ENCODE data around the gene ZSCAN31.
"Not testable (repeated sequence)": the region's sequence is repeated elsewhere in the genome, so short reads cannot be mapped to it uniquely, and the experiment has no call there.

The ZSCAN31 gene
- total RNA-seq: 3.8 to 4.0 reads per million in 2 donors

- DNase-seq: peak; percentile 57
Observed at GRCh38 chr6:28335564-28336283, at the start of gene ZSCAN31. Gene ZSCAN31, minus strand, starts transcription at chr6:28336148. Its CDS starts 6,465 bp downstream, at chr6:28329683.

GRCh38 chr6:28384143-28384533 is 48.2 kb upstream of the ZSCAN31 start:
- no peak for DNase-seq

DNA sequence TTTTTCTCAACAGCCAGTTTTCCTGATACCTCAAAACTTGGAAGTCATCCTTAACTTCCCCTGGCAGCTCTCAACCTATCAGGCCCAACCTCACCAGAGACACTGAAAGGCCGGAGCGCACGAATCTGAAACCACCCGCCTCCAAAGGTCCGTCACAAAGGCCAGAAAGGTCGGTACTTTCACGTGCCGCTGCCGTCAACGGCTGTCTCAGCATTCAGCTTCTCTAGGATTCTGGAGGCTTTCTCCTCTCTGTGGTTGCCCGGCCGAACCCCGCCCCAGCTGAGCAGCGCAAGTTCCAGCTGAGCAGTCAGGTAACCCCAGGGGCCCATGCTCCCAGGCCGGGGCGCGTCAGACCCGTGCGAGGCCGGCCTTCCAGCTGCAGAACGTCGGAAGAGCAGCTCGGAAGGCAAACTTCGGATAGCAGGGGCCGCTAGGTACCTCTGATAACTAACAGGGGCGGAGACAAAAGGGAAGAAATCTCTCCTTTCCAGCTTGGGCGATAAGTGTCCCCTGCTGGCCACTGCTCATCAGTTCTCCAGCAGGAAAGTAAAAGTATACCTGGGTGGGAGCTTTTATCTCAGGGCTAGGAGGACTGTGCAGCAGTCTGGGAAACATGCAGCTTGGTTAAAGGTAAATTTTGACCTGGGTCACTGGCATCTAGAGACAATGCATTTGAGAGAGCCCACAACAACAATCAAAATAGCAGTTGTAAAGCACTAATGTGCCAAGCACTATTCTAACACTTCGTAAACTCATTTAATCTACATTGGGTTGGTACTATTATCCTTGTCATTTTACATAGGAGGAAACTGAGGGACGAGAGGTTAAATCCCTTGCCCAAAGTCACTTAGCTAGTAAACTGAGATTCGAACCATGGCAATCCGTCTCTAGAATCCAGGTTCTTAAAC is 47.5 kb upstream of the ZSCAN31 start:
- no peak for DNase-seq

DNA sequence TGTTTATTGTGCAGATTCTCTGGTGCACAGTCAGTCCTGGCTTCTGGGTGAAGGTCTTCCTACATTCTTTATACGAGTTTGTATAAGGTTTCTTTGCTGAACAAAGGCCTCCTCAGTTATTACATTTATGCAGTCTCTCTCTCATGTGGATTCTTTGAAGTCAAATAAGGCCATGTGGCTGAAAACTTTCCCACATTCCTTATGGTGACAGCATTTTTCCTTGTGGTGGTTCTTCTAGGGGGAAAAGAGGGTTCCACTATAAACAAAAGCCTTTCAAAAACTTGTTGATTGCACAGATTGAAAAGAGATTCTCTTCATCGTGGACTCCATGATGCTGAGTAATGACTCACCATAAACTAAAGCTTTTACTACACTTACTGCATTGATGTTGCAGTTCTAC is 44.4 kb upstream of the ZSCAN31 start:
- DNase-seq: no peak

GRCh38 chr6:28378644-28379043 is 42.7 kb upstream of the ZSCAN31 start:
- DNase-seq: no peak

GRCh38 chr6:28377879-28378278 is 41.9 kb upstream of the ZSCAN31 start:
- DNase-seq: no peak

- DNase-seq: no peak
Observed at GRCh38 chr6:28373925-28374324, 38.0 kb upstream of the ZSCAN31 start.

GRCh38 chr6:28371706-28372451 is 35.9 kb upstream of the ZSCAN31 start:
- no peak for DNase-seq

- no peak for DNase-seq
Observed at GRCh38 chr6:28371280-28371679, 35.3 kb upstream of the ZSCAN31 start.

DNA sequence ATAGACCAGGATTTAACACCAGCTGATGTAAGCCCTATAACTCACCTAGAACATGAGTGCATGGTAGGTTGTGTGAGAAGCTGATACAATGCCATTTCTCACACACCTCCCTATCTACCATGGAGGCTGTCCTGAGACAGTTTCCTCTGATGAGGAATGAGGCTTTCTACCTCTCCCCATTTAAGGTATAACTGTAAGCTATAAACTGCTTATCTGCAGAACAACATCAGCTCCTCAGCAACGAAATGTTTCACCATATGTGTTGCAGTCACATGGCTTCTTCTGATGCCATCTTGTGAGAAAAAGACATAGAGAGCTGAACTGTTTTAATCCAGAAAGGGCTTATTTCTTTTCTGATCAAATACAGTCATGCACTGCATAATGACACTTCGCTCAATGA is 34.5 kb upstream of the ZSCAN31 start:
- DNase-seq: no peak

DNA sequence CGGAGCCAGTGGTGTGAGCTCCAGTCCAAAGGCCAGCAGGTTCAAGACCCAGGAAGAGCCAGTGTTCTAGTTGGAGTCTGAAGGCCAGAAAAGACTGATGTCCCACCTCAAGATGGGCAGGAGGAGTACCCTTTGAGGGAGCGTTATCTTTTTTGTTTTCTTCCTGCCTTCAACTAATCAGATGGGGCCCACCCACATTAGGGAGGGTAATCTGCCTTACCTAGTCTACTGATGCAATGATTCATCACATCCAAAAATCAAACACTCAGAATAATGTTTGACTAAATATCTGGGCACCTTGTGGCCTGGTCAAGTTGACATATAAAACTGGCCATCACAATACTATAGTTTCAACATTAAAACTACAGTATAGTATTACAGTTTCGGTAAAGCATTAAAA is 33.5 kb upstream of the ZSCAN31 start:
- no peak for DNase-seq

DNA sequence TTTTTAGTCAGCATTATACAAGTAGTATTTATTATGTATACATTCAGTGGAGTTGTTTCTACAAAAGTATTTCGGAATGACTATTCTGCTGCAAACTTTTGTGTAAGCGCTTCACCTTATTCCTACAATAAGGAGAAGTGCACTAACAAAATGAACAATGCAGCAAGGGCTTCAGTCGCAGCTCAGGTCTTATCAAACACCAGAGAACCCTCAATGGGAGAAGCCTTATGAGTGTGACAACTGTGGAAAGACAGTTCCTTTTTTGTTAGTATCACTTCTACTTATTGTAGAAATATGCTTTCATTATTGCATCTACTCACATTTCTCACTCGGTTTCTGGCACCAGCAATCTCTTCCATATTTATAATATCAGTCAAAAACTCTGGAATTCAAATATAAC is 32.6 kb upstream of the ZSCAN31 start:
- DNase-seq: no peak

- DNase-seq: not testable (repeated sequence)
Observed at GRCh38 chr6:28365590-28365989, 29.6 kb upstream of the ZSCAN31 start.

- DNase-seq: no peak
Observed at GRCh38 chr6:28360961-28361360, 25.0 kb upstream of the ZSCAN31 start.

GRCh38 chr6:28359562-28359961 is 23.6 kb upstream of the ZSCAN31 start:
- DNase-seq: not testable (repeated sequence)

- no peak for DNase-seq
Observed at GRCh38 chr6:28357036-28357435, 21.1 kb upstream of the ZSCAN31 start.

- DNase-seq: no peak
Observed at GRCh38 chr6:28356666-28357020, 20.7 kb upstream of the ZSCAN31 start.

DNA sequence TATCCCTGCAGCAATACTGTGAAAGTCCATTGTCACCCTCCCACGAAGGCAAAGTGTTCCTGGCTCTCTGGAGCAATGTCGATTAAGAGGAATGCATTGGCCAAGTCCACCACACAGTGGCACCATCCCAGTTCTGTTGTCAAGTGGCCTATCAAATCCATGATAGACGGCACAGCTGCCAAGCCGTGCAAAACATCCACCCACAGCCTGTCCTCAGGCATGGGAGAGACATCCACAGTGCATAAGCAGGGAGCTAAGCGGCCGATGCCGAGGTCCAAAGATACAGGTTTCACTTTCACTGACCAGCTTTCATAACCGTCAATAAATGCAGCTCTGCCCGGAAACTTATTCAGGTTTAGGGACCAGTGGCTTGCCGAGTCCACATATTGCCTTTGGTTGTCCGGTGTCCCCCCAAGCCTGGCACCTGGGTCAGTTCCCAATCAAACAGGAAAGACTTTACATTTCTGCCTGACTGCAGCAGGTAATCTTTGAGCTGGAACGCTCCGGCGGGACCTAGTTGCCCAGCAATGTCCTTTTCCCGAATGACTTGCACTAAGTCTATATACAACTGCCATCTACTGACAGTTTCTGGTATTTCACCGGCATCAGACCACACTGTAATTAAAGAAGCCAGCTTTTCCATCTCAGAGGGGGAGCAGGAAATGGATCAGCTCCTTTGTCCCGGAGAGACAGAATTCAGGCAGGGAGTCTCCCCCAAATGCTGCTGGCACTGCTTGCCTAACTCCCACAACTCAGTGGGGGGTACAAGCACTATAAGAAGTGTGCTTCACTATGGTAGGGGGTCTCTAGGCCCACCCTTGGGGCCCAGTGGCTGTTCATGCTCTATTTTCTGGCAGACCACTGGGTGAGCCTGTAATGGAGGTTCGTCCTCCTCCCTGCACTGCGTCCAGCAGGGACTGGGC is 20.1 kb upstream of the ZSCAN31 start:
- DNase-seq: no peak

DNA sequence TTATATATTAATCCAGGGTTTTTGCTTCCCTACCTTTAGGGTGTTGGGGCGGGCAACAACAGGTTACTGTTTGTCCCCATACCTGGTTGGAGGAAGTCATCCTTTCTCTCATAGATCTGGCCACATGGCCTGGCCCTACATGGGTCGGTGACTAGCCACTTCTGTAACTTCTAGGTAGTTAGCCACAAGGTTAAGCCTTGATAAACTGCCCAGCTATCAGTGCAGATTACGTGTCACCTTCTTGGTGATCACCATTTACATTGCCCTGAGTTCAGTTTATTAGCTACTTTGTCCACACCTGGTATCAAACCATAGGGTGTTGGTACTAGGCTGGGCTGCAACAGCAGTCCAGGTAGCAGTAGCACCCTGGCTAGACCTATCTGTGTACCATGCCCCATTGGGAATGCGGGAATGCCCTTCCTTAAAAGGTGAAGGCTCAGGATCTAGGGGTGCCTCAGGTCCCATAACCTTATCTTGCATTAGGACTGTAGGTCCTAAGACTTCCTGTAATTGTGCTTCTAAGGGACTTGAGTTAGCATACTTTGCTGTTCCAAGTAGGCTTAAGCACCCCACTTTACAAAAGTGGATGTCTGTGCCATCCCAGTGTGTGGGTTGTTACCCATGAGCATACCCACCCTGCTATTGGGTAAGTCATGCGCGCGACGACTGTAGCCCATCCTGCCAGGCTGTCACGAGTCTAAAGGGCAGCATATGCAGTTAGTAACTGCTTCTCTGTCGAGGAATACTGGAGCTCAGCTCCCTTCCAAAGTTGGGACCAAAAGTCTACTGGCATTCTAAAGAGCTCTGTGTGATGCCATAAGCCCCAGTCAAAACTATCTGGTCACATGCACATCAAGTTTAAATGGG is 19.0 kb upstream of the ZSCAN31 start:
- no peak for DNase-seq

- no peak for DNase-seq
Observed at GRCh38 chr6:28353981-28354676, 18.2 kb upstream of the ZSCAN31 start.

DNA sequence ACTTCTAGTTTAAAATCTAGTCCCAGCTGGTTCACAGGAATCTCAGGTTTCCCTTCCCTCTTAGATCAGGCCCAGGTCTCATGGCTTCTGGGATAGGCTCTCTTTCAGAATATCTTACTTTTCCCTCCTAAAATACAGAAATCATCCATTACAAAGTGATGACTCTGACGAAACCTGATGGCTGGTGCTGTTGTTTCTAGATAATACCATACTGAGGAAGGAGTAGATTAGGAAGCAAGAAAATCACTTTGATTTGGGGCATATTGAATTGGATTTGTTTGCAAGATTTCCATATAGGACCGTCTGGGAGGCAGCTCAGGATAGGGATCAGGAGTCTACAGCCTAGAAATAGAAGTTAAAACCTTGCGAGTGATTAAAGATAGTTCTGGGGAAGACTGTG is 17.4 kb upstream of the ZSCAN31 start:
- DNase-seq: no peak

Data from activated gamma-delta T cell (primary cell).